ENCODE data around the gene SULT1E1.
"Not testable (repeated sequence)": the region's sequence is repeated elsewhere in the genome, so short reads cannot be mapped to it uniquely, and the experiment has no call there.

The SULT1E1 gene

GRCh38 chr4:69843301-69843700, 16.6 kb downstream of the SULT1E1 start:
- no peak for DNase-seq (ENCODE audit: low read depth)

DNA sequence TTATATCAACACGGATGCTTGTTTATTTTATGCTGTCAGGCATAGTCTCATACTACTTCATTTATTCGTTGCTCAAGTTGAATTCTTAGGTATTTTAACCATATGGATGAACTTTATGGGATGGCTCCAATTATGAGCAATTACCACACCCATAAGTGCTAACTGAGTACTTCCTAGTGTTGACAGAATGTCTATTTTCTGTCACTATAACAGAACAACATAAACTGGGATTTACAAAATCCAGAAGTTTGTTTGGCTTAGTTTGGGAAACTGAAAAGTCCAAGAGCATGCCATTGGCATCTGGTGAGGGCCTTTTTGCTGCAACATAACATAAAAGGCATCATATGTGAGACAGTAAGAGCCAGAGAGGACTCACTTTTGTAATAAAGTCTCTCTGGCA, 21.0 kb downstream of the SULT1E1 start:
- DNase-seq (ENCODE audit: low read depth): no peak

DNA sequence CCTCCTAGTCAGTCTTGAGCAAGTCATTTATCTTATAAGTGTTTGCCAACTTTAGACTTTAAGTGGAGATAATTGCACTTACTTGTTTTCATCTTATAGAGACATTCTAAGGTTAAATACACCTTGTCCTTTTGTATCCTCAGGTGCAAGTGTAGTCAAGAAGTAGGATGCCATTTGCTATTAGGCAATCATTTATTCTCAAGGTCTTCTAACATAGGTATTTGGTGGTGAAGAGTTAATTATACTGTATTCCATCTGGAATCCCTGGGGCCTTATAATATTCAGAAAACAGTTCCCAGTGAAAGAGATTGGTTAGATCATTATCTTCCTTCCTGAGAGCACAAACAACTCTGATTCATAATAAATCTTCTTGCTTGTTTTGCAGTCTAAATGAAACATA, 23.7 kb downstream of the SULT1E1 start:
- no peak for DNase-seq (ENCODE audit: low read depth)

DNA sequence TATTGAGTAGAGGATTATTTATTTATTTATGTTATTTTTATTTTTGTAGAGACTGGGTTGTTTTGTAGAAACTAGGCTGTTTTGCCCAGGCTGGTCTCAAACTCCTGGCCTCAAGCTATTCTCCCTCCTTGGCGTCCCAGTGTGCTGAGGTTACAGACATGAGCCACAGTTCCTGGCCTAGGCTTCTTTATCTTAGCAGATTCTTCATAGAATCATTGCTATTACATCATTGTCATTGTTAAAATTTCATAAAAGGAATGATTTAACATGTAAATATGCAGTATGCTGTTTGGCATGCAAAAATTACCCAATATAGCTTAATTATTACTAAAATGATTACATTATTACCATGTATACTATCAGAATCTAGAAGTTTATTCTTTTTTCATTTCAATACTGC, 24.2 kb downstream of the SULT1E1 start:
- no peak for DNase-seq (ENCODE audit: low read depth)

DNA sequence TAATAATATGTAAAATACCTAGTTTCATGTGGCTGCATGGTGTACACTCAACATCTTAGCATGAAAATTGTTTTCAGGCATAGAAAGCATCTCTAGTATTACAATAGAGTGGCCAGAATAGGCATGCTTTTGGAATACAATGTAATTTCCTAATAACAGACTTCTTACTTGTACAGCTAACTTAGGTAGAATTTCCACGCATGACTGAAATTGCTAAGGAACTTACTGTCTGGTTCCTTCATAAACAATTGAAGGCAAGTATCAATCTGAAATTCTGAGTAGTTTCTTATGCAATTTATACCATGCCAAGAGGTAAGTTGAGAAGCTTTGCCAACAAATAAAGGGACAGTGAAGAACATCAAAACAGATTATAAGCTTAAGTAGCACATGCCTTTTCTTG, 26.7 kb downstream of the SULT1E1 start:
- DNase-seq (ENCODE audit: low read depth): no peak

GRCh38 chr4:69832326-69833030, 27.5 kb downstream of the SULT1E1 start:
- DNase-seq (ENCODE audit: low read depth): no peak

DNA sequence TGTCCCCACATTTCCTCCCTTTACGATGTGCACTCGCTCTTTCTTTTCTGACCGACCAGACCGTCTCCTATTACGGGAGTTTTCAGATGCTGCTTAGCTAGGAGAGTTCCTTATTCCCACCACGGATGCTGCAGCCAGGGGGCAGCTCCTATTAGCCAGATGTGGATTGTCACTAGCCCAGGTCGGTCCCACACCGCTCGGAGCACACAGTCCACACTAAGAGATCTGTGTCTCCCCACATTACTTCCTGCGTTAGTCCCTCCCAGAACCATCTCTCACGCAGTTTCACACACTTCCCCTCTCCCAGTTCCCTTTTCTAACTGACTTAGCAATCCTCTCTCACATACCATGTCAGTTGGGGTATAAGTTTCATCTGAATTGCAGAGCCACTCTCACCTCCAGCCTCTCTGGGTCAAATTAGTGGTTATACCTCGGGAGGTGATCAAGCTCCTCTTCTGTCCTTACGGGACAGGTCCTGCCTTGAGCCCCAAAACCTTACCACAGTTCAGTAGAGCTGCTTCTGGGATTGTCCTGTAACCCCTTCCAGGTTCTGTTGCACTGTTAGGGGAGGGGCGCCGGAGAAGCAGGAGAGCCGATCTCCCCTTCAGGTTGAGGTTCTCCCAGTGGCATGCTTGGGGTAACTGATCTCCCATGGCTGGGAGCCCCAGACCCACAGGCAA, 28.2 kb downstream of the SULT1E1 start:
- DNase-seq (ENCODE audit: low read depth): no peak

GRCh38 chr4:69831270-69831627, 28.7 kb downstream of the SULT1E1 start:
- DNase-seq (ENCODE audit: low read depth): no peak

DNA sequence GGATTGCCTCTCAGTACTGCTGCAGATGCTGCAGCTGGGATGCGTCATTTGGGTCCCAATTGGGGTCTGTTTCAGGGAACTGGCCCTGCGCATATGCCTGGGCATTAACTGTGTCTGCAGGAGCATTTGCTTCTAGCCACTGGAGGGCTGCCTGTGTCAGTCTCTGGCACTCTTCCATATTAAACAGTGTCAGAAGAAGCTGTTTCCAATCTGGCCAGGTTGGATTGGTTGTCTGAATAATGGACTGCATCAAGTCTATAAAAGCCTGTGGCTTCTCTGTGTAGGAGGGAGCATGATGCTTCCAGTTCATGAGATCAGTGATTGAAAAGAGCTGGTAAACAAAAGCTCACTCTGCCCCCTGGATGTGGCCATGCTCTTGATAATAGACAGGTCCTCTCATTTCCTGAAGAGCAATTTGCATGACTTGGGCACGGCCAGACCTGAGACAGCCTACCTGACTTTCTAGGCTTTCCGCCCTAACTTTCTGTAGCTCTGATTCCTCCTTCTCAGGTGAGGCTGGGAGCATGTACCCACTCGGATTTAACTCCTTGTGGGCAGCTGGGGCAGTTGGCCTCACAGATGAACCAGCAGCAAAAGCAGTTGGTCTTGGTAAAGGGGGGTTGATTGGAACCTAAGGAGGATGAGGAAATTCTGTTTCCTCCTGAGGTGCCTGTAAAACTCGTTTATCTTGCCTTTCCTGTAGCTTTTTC, 29.2 kb downstream of the SULT1E1 start:
- no peak for DNase-seq (ENCODE audit: low read depth)

- DNase-seq (ENCODE audit: low read depth): no peak
These were observed 29.8 kb downstream of the SULT1E1 start for GRCh38 chr4:69830192-69830559.

- no peak for DNase-seq (ENCODE audit: low read depth)
These were observed 30.3 kb downstream of the SULT1E1 start for GRCh38 chr4:69829678-69830077.

DNA sequence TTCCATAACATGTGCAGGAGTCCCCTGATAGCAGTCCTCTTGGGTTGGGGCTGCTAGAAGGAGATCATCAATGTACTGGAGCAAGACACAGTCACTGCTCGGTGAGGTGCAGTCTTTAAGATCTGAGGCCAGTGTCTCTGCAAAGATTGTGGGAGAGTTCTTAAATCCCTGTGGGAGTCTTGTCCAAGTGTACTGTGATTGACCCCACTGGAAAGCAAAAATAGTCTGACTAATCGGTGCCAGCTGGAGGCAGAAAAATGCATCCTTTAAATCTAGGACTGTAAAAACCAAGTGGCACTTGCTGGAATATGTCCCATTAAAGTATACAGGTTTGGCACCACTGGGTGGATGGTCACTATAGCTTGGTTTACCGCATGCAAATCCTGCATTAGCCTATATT, 31.1 kb downstream of the SULT1E1 start:
- no peak for DNase-seq (ENCODE audit: low read depth)

GRCh38 chr4:69825056-69825455, 34.9 kb downstream of the SULT1E1 start:
- not testable (repeated sequence) for DNase-seq (ENCODE audit: low read depth)

GRCh38 chr4:69823481-69824186, 36.3 kb downstream of the SULT1E1 start:
- no peak for DNase-seq (ENCODE audit: low read depth)

DNA sequence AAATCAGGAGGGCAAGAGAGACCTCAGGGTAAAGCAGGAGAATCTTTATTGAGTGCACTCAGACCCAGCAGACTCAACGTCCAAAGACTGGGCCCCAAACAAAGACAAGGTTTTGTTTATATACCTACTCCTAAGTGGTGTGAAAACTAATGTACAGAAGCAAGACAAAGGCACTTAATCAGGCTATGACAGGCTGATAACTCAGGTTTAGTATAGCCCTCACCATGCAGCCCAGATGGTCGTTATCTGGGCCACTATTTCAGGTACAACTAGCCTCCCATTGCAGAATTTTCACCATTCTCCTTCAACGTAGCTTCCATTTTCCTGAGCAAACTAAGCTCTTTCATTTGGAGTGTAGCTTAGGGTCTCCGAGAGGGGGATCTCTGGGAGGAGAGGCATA, 36.9 kb downstream of the SULT1E1 start:
- no peak for DNase-seq (ENCODE audit: low read depth)

- no peak for DNase-seq (ENCODE audit: low read depth)
These were observed 37.7 kb downstream of the SULT1E1 start for GRCh38 chr4:69822198-69822597.

GRCh38 chr4:69818060-69818639, 41.8 kb downstream of the SULT1E1 start:
- no peak for DNase-seq (ENCODE audit: low read depth)

DNA sequence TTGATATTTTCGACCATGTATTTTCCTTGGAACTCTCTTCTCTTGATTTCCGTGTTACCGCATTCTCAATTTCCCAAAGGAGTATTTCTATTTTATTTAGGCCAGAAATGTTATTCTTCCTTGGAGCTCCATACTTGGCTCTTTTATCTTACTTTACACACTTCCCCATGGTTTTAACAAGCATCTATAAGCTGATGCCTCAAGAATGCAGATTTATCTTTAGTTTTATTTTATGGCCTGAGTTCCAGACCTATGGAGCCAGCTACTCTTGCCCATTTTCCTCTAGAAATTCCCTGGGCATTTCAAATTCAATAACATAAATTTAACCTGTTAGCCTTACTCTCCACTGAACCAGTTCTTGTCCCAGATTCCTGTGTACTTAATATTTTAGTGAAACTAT, 43.7 kb downstream of the SULT1E1 start:
- DNase-seq (ENCODE audit: low read depth): no peak

GRCh38 chr4:69813628-69814027, 46.3 kb downstream of the SULT1E1 start:
- no peak for DNase-seq (ENCODE audit: low read depth)

- DNase-seq (ENCODE audit: low read depth): no peak
These were observed 48.8 kb downstream of the SULT1E1 start for GRCh38 chr4:69811166-69811565.

DNA sequence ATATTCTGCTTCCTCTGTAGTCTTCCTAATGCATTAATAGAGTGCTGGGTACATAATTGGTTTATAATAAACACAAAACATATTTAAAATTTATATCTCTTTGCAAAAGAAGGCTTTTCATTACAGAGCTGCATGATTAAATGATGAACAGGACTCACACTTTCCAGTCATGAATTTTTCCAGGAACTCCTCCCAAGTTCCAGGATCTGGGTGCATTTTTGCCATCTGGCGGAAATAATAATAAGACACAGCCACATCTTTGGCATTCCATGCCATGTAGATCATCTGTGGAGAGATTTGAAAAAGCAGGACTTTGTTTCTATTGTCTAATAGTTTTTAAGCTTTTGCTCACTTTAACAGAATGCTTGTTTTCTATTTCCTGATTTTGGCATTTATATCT, 59.3 kb downstream of the SULT1E1 start:
- peak; percentile 5 for DNase-seq (ENCODE audit: low read depth)

- no peak for DNase-seq (ENCODE audit: low read depth)
These were observed 60.6 kb downstream of the SULT1E1 start for GRCh38 chr4:69799337-69799736.
